Endothelial cell of umbilical vein (primary cell): ENCODE measurements around the gene NKX2-3.

ENCODE experiments used
- CTCF ChIP-seq, 2 donors: IDR thresholded peaks; 1 replicate in 1 of 2; 2 replicates in 1 of 2; pipeline ENCODE4 v1.5.1; 2011; ENCODE audit warnings: low read length in 2 of 2, mild to moderate bottlenecking in 2 of 2, moderate library complexity in 2 of 2, control low read depth in 1 of 2, inconsistent platforms in 1 of 2, low read depth in 1 of 2; ENCODE audit not compliant: insufficient read depth in 1 of 2; ENCODE audit errors: extremely low read depth in 1 of 2
- EZH2 ChIP-seq: IDR thresholded peaks from 2 replicates; pipeline ENCODE4 v1.6.1; 2012; ENCODE audit warnings: borderline replicate concordance, low read depth, mild to moderate bottlenecking, moderate library complexity, low read length, inconsistent platforms; ENCODE audit not compliant: severe bottlenecking
- MAX ChIP-seq: IDR thresholded peaks from 2 replicates; pipeline ENCODE4 v1.6.1; 2011; ENCODE audit not compliant: insufficient read depth, insufficient read length
- POLR2A ChIP-seq: IDR thresholded peaks from 2 replicates; pipeline ENCODE4 v1.6.1; 2012; ENCODE audit warnings: low read depth, mild to moderate bottlenecking, control low read depth, low read length
- POLR2AphosphoS5 ChIP-seq: IDR thresholded peaks from 2 replicates; pipeline ENCODE4 v1.6.1; 2012; ENCODE audit warnings: low read depth, mild to moderate bottlenecking, control low read depth, low read length, moderate library complexity; ENCODE audit not compliant: insufficient read depth

GRCh38 chr10:99507265-99507664 is 25.5 kb upstream of the NKX2-3 start:
- TF ChIP-seq CTCF (IDR thresholded peaks at IDR 0.05; ENCODE audit: extremely low read depth in 1 of 2, insufficient read depth in 1 of 2, low read depth in 1 of 2, low read length in 2 of 2) (no peak), MAX (no peak), EZH2 (no peak), POLR2A (no peak), POLR2AphosphoS5 (no peak)
